ENCODE results near the gene NXPE4. TPM values are rescaled to one million over a fixed set of nuclear protein-coding genes. Genes with fewer than 3 reads are reported as not detected.

The NXPE4 gene
- total and polyA plus RNA-seq, 2 donors (not counting 3 experiments of a cell fraction or from before 2014, with no cell fraction given) = not detected

DNA sequence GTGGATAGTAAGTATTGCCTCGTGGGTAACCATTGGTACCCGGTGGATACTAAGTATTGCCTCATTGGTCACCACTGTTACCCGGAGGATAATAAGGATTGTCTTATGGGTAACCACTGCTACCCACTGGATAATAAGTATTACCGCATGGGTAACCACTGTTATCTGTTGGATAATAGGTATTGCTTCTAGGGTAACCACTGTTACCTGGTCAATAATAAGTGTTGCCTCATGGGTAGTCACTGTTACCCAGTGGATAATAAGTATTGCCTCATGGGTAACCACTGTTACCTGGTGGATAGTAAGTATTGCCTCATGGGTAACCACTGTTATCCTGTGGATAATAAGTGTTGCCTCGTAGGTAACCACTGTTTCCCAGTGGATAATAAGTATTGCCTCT lies 22.6 kb upstream of the NXPE4 start:
- DNase-seq (ENCODE audit: low read depth, low spot score) (no peak), FAIRE-seq (no peak)
- dilution Hi-C loops (cut with MboI; ENCODE audit: extremely low pct_ligation_motif_present, low sequenced_read_pairs) (no loop called here), intact Hi-C loops (cut with micrococcal nuclease) (no loop called here)
- Histone ChIP-seq H3K36me3 (ENCODE audit: control insufficient read depth in 2 of 2, extremely low read depth in 1 of 2, insufficient read depth in 2 of 2, low read length in 2 of 2) (no peaks in the 10 kb centered on the region), H3K79me2 (ENCODE audit: control insufficient read depth, insufficient read depth, low read length) (no peaks in the 10 kb centered on the region), H2AFZ (ENCODE audit: low read depth, low read length) (no peak overlapping the region), H4K20me1 (replicated peaks; ENCODE audit: control insufficient read depth, extremely low read depth, insufficient read depth, low read length) (no peaks in the 10 kb centered on the region), H3K9ac (replicated peaks; ENCODE audit: extremely low read depth, insufficient read depth, low read length) (no peak overlapping the region), H3K4me2 (ENCODE audit: insufficient read depth, low read length) (no peak overlapping the region), H3K27ac (ENCODE audit: insufficient read depth, low read depth, low read length) (no peak overlapping the region), H3K4me3 (replicated peaks in 1 of 3; ENCODE audit: insufficient read depth in 1 of 3, low read depth in 1 of 3, low read length in 3 of 3) (no peak overlapping the region), H3K4me1 (ENCODE audit: control insufficient read depth, extremely low read depth, insufficient read depth, low read length) (no peaks in the 10 kb centered on the region), H3K9me3 (replicated peaks; ENCODE audit: control insufficient read depth, insufficient read depth, low read length) (no peaks in the 10 kb centered on the region), H3K9me1 (replicated peaks; ENCODE audit: control insufficient read depth, extremely low read depth, insufficient read depth, low read length) (no peaks in the 10 kb centered on the region), H3K27me3 (ENCODE audit: control insufficient read depth in 2 of 2, insufficient read depth in 2 of 2, low read length in 2 of 2) (no peaks in the 10 kb centered on the region)
- CTCF ChIA-PET = no interaction called here
- POLR2A ChIA-PET = no interaction called here
- TF ChIP-seq MYC (IDR thresholded peaks at IDR 0.05; ENCODE audit: low read depth, low read length) (no peak), MAX (IDR thresholded peaks at IDR 0.05; ENCODE audit: insufficient read depth, insufficient read length) (no peak), POLR2A (IDR thresholded peaks at IDR 0.05; ENCODE audit: low read depth, low read length) (no peak), FOS (IDR thresholded peaks at IDR 0.05; ENCODE audit: borderline replicate concordance, insufficient read depth, low read length) (no peak), CTCF (IDR thresholded peaks at IDR 0.05; ENCODE audit: extremely low read depth in 1 of 2, insufficient read depth in 1 of 2, low read depth in 1 of 2, low read length in 2 of 2) (no peak), GATA2 (IDR thresholded peaks at IDR 0.05; ENCODE audit: insufficient read depth, insufficient read length, low read depth, low read length) (no peak), JUN (IDR thresholded peaks at IDR 0.05; ENCODE audit: borderline replicate concordance, insufficient read depth, insufficient read length, low read depth) (no peak), EZH2 (IDR thresholded peaks at IDR 0.05; ENCODE audit: borderline replicate concordance, low read depth, low read length, severe bottlenecking) (no peak), POLR2AphosphoS5 (IDR thresholded peaks at IDR 0.05; ENCODE audit: insufficient read depth, low read depth, low read length) (no peak)
- BruUV-seq (replicated peaks) = no TSS peak
